Erythroblast (primary cell): ENCODE measurements around the gene CLIP3.

Experiments used
- DNase-seq, 2 experiments: peaks; one replicate each; lab custom pipeline; 2025; lab: John Stamatoyannopoulos, UW
- GATA1 ChIP-seq: IDR thresholded peaks from 2 replicates; pipeline ENCODE4 v1.6.1; 2011; ENCODE audit warnings: low read depth, mild to moderate bottlenecking, control low read depth, low read length, moderate library complexity
- POLR2A ChIP-seq: IDR thresholded peaks from 2 replicates; pipeline ENCODE4 v1.6.1; 2011; ENCODE audit warnings: mild to moderate bottlenecking, low read length

CLIP3 gene

GRCh38 chr19:36009220-36009619 is 23.5 kb downstream of the CLIP3 start:
- peak; percentile 69 for DNase-seq
- no peak for TF ChIP-seq GATA1
- TF ChIP-seq POLR2A, result no peak

DNA sequence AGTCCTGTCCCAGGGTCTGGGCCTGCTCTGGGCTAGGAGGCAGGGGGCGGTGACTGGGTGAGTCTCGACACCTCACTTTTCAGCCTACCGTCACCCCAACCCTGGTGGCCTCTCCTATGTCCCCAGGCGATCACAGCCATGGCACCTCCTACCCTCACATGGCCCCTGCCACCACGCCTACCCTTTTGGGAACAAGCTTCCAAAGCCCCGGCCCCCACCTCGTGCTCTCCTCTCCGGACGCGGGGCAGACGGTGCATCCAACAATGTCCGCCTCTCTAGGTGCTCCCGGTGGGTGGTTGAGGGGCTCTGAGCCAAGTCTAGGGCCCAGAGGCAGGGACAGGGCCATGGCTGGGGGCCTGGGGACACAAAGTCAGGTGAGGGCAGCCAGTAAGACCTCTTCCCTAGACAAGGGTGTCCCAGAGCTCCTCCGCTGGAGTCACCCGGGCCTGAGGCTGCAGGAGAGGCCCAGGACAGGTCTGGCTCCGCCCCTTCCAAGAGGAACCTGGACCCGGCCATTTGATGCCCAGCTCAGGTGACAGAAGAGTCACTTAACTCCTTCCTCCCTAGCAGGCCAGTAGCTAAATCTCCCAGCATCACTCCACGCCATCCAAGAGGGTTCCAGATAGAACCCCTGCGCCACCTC is 24.2 kb downstream of the CLIP3 start, which contains the start of gene SYNE4:
Gene SYNE4, minus strand, starts transcription at position 478 of the 643 bp plus-strand sequence. Its CDS starts 132 bp downstream, at position 346.
- DNase-seq, result no peak
- TF ChIP-seq GATA1 (no peak), POLR2A (no peak)

DNA sequence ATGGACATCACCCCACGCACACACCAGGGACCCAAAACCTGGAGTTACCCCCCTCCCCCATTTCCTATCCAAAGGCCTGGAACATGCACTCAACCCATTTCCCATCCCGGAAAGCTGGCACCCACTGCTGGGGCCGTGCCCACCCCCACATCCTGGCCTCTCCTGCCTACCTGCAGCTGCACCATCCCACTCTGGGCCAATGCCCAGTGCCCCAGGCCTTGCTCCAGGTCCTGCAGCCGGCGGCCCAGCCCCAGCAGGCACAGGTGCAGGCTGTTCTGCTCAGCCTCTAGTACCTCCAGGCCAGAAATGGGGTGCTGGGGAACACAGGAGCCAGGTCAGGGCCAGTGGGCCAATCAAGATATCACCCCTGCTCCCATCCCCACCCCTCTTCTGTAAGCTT is 25.7 kb downstream of the CLIP3 start:
- TF ChIP-seq POLR2A (no peak), GATA1 (no peak)
- no peak for DNase-seq

- no peak for DNase-seq
- no peak for TF ChIP-seq POLR2A
- no peak for TF ChIP-seq GATA1
Measured at GRCh38 chr19:36003284-36003683, 29.4 kb downstream of the CLIP3 start.

- no peak for DNase-seq
- TF ChIP-seq POLR2A, result no peak
- no peak for TF ChIP-seq GATA1
Measured at GRCh38 chr19:36001605-36002004, 31.1 kb downstream of the CLIP3 start.

- TF ChIP-seq GATA1 (no peak), POLR2A (no peak)
Measured at GRCh38 chr19:35996777-35997176, 35.9 kb downstream of the CLIP3 start.

DNA sequence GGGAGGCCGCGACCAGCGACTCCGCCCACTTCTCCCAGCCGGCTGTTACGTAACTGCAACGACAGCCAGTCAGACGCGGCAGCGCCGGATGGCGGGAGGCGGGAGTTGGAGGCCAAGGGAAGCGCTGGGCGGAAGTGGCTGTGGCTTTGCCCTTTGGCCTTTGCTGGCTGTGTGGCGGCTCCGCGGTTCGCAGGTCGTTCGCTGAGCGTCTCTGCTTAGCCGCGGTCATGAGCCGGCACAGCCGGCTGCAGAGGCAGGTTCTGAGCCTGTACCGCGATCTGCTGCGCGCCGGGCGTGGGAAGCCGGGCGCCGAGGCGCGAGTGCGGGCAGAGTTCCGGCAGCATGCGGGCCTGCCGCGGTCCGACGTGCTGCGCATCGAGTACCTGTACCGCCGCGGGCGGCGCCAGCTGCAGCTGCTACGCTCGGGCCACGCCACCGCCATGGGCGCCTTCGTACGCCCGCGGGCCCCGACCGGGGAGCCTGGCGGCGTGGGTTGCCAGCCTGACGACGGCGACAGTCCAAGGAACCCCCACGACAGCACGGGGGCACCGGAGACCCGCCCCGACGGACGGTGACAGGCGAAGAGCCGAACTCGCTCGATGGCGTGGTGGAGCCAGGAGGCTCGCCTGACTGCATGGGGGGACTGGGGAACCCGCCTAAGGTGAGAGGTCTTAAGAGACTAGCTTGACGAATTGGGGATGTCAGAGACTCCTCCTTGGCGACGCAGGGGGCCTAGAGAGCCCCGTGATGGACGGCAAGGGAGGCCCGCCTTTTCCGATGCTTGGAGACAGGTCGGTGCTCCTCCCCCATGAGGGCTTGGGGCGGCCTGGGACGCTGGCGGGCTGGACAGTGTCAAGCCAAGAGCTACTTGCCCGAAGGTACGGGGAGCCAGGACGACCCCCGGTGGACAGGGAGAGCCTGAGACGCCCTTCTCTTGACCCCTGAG is 37.4 kb downstream of the CLIP3 start, which contains the start of gene SDHAF1:
Gene SDHAF1, plus strand, starts transcription at position 141 of the 946 bp plus-strand sequence. Its CDS starts 87 bp downstream, at position 228.
- TF ChIP-seq GATA1 (no peak), POLR2A (peak; percentile 87)
- DNase-seq, result peak; percentile 96 to 97

More at GRCh38 chr19:35996777-35997176, 35.9 kb downstream of the CLIP3 start:
- no peak for DNase-seq

- TF ChIP-seq POLR2A (no peak), GATA1 (no peak)
- DNase-seq, result peak in 1 of 2 experiments; percentile 42
Measured at GRCh38 chr19:35993923-35994598, 38.6 kb downstream of the CLIP3 start.

DNA sequence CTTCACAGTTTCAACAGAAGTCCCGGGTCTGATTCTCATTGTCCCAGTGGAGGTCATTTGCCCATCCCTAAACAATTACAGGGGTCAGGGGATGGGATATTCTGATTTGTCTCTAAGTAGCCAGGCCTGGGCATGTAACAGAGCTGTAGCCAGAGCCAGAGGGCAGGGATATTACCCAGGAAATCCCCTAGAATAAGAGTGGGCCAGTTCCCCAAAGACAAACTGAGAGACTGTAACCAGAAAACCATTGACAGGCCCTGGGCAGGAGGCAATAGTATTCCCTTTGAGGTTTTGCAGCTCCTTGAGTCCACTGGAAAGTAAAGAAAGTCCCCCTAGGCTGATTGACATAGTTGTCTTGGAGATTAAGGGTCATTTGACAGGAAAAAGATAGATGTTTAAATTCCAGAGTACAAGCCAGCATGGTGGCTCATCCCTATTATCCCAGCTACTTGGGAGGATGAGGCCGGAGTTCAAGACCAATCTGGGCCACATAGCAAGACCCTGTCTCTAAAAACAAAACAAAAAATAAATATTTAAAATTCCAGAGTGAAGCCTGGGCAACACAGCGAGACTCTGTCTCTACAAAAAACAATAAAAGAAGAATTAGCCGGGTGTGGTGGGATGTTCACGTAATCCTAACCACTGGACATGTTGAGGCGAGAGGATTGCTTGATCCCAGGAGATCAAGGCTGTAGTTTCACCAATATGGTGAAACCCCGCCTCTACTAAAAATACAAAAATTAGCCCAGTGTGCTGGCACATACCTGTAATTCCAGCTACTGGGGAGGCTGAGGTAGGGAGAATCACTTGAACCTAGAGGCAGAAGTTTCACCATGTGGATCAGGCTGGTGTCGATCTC is 39.5 kb downstream of the CLIP3 start:
- DNase-seq, result no peak
- no peak for TF ChIP-seq POLR2A
- no peak for TF ChIP-seq GATA1

- DNase-seq, result no peak
Measured at GRCh38 chr19:35991731-35992450, 40.8 kb downstream of the CLIP3 start.

DNA sequence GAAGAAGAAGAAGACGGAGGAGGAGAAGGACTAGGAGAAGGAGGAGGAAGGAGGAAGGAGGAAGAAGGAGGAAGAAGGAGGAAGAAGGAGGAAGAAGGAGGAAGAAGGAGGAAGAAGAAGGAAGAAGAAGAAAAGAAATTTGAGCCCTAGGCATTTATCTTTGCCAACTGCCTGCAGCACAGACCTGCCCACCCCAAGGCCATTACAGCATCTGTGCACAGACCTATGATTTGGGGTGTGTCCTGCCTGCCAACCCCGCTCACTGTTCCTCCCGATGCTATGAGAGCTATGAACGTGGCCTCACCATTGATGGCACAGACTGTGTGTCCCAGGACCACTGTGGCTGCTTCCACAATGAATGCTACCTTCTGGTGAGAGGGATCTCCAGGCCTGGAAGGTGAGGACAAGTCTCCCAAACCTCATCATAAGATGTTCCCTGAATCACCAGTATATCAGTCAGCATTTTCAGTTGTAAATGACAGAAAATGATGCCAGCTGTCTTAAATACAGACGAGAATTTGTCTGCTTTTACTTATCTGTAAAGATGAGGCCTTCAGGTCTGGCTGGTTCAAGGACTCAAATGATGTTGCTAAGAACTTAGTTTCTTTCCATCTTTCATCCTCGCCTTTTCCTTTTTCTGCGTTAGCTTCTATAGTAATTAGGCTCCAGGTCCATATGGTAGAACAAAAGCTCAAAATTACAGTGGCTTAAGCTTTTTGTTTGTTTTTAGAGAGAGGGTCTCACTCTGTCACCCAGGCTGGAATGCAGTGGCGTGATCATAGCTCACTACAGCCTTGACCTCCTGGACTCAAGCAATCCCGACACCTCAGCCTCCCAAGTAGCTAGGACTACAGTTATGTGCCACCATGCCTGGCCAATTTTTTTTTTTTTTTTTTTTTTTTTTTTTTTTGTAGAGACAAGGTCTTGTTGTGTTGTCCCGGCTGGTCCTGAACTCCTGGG is 41.6 kb downstream of the CLIP3 start:
- TF ChIP-seq POLR2A (no peak), GATA1 (no peak)
- DNase-seq, result no peak

More at GRCh38 chr19:35991731-35992450, 40.8 kb downstream of the CLIP3 start:
- TF ChIP-seq GATA1, result no peak
